Kidney glomerular epithelial cell (primary cell): ENCODE measurements around the gene UNC5C.

Experiments
- DNase-seq: peaks from one replicate; lab custom pipeline; 2025; lab: John Stamatoyannopoulos, UW

The UNC5C gene

DNA sequence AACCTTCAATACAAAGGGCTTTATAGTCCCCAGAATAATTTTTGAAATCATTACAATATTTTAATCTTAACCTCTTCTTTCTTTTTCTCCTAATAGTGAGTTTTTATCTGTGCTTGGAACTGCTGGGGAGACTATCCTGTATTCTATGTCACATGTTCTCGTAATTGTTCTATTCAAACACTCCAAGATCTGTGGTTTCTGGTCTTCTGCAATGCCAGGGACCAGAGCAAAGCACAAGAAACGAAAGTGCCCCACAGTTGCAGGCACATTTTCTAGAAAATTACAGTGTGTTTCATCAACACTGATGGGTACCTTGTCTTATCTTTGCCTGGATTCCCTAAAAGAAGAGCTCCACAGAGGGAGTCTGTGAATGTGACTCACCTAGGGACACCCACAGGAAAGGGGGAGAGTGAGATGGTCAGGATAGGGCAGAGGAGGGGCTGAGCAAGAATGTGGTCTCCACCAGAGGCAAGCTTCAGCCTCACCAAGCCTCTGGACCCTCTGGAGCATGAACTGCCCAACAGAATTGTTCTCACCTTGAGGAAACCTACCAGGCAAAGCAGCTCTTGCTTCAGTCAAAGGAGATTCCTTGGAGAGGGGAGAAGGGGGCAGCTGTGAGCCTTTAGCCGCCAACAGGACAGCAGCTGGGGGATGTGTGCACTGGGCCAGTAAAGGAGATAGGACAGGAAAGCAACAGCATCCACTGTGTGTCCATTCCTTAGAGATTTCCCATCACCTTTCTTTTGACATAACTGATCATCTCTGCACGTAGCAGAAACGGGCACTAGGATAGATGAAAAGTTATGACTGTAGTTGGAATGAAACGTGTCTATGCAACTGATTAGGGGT, 25.9 kb downstream of the UNC5C start:
- no peak for DNase-seq

DNA sequence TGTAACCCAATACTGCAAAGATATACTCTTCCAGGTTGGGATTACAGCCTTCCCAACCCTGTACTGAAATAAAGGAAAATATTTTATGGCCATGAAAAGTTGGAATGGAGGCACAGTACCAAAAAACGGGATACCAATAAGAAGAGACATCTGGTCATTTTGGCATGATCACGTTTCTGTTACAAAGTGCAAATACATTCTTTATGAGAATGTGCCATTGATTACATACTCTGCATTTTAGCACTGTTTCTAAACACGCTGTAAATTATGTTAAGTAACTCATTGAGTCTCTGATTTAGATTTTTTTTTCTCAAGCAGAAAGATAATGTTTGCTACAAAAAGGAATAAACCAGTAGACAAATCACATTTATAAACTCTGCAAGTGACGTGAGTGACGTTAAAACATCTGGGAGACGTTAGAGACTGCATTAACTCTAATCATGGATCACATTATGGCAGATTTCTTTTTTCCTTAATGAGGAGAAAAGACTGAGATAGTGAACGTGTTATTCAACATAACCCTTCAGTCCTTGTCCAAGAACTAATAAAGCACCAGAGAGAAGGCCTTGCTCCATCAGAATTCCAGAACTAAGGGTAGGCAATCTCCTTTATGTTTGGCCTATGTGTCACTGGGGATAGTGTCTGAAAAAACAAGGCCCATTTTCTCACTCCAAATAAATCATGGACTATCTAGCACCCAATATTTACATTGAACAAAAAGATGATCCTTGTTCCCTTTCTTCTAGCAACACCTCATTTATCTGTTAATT, 31.0 kb downstream of the UNC5C start:
- no peak for DNase-seq

DNA sequence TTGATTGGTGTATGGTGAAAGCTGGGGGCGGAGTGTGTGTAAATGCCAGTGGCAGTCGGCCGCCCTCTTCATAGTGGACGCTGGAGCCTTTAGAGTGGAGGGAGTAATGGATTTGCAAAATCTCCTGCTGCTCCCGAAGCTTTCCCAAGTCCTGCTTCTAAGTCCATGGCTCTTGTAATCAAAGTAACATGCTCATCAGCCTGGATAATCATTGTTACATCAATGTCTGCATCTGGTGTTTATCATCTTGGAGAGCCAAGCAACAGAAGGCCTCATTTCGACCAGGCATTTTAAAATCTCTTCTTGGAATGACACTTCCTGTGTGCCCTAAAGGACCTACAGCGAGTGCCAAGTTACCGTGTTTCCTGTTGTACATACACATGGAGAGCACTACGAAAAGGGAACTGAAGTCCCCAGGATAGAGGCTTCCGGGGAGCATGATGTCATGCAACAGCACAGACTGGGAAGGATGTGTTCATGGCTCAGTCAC, 32.2 kb downstream of the UNC5C start:
- no peak for DNase-seq

DNA sequence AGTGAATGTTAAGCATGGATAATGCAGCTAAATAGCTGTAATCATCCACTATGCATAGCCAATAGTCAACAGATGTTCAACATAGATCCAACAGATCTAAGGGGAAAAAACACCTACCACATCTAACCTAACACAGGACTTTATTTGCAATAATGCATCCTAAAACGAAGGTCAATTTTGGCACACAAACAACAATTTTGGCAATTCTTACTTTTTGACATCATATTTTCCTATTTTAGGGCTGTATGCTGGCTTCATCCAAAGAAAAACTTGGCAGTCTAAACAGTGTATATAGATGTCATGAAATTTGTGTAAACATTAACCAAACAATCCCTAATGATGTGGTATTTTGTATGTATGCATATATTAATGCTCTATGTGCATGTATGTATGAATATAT, 33.2 kb downstream of the UNC5C start:
- no peak for DNase-seq

DNA sequence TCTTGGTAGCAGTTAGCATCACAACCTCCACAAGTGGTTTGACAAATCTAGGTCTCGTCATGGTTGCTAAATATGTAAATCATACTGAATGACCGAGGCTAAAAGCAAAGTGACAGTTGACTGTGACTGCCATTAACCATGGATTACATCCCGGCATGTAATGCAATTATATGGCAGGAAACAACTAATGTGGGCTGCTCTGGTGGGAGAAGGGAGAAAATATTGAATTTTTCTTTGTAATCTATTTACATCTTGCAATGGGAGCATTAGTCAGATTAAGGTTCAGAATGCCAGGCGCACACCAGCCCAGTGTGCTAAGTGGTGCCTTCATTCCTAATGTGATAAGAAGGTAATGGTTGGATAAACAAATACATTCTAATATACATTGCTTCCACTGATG, 35.8 kb downstream of the UNC5C start:
- no peak for DNase-seq

DNA sequence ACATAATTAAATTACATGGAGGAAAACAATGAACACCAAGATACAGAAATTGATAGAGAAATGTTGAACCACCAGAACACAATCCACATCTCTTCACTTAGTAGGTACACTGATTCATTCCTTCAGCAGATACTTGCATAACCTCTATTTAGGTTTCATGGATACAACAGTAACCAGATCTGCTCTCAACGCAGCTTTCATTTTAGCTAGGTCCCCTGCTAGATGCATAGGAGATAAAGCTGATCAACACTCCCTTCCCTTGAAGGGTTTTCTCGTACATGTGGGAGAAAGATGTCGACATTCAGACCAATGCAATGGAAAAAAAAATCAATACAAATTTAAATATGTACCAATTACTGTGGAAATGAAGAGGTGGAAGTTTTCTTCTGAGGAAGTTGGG, 37.3 kb downstream of the UNC5C start:
- no peak for DNase-seq

DNA sequence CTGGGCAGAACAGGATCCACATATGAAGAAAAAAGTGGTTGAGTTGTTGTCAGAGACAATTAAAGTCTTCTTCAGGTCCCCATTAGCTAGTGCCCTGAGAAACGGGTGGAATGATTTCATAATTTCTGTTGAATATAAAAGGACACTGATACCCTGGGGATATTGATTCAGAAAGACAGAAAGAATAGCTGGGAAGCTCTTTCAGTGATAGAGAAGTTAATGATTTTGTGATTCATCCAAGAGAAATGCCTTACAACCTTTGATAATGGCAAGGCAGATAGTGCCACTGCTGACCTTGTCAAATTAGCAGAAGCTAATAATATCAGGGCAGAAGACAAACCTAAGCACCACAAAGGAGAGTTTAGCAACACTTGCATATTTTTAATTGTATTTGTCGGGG, 37.9 kb downstream of the UNC5C start:
- no peak for DNase-seq

DNA sequence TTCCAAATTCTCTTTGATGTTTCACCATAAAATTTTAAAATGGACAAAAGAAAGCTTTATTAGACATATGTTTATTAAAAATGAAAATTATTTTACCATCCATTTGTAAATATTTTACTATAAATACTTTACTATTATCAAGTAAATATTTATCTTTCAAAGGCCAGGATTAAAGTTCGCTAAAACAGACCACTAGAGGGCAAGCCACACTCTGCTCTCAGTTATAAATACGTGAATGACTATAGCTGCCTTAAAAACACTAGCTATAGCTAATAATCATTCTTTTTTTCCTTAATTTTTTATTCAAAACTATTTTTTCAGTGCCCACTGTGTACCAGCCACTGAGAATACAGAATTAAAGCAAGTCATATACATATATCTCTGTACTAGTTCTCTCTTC, 38.6 kb downstream of the UNC5C start:
- DNase-seq = peak; percentile 11

DNA sequence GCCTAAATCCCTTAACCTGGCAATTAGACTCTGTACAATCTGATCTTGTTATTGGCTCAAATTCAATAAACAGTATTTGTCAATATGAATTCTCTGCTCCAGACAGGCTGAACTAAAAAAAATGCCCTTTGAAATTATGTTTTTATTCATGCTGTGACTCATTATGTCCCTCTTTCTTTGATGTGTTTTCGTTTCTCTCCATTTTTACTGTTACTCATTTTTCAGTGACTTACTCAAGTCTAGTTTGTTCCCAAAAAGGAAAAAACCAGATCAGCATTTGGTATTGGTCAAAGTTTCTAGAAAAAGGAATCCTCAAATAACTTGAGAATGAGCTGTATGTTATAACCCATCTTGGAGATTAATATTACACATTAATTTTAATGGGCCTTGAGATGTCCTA, 40.4 kb downstream of the UNC5C start:
- peak; percentile 45 for DNase-seq

DNA sequence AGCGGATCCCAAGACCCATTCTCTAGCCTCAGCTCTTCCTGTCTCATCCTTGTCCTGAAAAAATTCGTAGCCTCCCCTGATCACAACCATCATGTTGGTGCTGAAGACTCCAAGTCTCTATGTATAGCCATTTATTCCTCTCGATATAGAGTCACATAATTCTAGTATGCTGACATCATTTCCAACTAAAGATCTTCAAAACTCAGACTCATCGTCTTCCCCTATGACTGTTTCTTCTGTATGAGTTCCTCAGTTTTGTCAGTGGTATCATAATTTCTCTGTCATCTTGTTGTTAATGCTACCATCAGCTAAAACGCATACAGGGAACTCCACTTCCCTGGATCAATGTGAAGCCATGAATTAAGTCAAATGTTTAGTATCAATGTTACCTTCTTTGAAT, 41.2 kb downstream of the UNC5C start:
- no peak for DNase-seq

DNA sequence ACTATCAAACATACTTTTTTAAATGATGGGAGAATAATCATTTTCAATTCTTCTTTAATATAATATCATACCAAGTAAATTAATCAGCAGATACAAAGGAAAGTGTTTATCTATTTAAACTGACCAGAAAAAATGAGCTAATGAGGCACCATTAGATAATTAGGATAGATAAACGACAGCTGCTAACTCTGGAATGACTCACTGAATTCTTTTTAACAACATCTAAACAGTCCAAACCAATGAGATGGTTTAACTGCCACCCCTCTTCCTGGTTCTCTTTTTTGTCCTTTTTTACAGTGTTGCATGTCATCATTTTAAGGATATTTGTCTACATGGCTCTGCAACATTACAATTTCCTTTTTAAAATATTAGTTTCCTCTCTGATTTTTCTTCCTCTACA, 41.6 kb downstream of the UNC5C start:
- no peak for DNase-seq

DNA sequence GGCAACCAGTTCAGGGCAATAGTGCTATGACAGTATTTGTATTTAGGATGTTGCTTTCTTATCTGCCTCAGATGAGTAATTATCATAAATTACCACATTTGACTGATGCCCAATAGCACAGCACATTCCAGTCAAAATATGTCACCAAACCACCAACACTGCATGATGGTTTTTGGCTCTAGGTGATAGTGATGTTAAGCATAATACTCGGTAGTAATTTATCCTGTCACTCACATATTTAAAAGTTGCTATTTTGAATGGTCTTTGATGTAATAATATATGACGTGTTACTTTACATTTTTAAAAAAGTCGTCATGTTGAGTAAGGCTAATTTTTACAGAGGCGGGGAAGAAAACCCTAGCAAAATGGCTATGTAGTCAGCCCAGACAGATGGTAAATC, 42.5 kb downstream of the UNC5C start:
- peak; percentile 88 for DNase-seq

DNA sequence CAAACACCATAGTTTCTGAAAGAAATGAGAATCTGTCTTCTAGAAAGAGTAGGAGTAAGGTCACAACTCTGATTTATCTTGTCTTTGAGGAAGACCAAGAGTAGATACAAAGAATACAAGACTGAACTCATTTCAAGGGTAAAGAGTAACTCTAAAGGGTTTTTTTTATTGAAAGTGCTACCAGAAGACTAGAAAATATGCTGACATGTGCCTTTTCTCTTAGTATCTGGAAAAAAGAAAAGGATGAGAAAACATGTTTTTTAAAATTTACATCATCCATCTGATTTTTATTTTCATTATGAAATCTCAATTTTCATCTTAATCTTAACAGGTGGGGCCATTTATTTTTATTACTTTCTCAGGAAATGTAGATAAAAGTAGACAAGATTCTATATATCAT, 43.0 kb downstream of the UNC5C start:
- DNase-seq = peak; percentile 25

DNA sequence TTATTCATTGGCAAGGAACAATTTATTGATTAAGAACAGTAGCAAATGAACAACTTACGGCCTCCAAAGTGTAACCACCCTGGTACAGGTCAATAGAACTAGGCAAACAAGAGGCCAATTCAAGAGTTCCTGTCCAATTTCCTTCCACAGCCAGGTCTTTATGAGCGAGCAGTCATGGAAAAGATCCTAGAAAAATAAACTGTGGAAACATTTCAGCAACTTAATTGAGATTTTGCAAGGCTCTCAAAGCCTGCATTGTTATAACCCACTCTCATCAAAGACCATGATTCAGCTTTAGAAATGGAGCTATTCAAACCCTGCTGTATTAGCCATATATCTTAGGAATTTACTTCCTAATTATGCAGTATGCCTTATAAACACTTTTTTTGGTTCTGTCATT, 43.6 kb downstream of the UNC5C start:
- DNase-seq = peak; percentile 68

DNA sequence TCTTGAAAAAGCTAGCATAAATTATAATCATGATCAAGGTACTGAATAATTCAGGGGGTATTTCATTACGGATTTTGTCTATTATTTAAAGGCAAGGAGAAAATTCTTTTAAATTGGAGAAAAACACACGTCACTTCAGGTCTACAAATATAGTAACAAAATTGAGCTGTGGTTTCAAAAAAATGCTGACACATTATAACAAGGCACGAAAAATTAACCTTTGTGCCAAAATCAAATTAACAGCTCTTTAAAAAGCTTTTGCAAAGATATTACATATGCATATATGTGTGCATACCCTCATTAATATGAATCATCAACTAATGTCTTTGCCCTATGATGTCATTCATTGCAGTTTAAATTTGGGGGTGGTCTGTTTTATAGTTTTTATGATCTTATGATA, 44.3 kb downstream of the UNC5C start:
- no peak for DNase-seq

DNA sequence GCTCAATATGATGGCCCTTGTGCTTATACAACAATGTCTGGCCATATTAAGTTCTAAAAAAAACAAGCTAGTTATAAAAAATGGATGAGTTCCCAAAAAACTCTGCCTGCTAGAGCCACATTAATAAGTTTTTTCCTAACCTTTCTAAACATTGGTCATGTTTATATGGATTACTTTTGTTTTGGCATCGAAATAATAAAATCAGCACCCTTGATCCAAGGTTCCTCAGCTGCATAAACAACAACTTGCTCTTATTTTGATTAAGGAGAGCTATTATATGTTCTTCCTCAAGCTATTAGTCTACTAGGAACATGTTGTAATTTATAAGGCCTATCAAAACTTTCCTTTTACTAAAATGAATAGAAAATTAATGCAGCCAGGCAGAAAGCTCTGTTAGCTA, 48.4 kb downstream of the UNC5C start:
- DNase-seq = no peak

DNA sequence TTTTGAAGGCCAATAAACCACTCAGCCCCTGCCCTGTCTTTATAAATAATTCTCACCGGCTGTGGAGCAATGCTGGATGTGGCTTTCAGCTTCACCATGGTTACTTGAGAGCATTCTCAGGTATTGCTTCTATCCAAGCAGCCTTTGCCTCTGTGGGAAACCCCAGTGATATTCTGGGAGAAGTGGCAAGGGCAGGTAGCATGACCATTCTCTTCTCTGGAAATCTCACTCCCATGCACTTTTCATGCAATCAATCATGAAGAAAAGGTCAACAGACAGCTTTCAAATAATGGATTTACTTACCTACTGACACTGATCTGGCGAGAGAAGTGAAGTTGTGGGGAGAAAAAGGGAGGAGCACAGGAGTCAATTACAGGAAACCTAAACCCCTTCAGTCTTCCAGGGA, 49.5 kb downstream of the UNC5C start:
- no peak for DNase-seq

DNA sequence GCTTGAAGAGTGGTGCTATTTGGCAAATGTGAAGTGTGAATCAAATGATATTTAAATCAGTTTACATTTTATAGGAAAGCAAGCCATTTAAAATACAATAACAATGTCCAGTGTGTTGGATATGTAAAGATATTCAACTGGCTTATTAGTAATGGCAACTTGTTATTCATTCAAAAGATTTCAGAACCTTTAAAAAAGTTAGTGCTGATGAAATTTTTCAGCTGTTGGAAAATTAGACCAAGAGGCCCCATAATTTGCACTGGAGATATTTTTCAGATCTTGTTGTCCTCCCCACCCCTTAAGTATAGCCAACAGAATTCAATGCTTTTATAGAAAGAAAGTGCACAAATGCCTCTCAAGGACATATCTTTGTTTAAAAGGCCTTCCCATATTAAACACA, 54.6 kb downstream of the UNC5C start:
- no peak for DNase-seq

DNA sequence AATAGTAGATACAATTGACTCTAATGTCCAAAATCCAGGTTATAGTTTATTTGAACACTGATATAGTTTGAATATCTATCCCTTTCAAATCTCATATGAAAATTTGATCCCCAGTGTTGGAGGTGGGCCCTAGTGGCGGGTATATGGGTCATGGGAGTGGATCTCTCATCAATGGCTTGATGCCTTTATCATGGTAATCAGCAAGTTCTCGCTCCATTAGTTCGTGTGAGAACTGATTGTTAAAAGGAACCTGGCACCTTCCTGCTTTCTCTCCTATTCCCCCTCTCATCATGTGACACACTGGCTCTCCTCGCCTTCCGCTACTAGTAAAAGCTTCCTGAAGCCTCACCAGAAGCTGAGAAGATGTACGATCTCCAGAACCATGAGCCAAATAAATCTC, 70.1 kb downstream of the UNC5C start:
- no peak for DNase-seq

DNA sequence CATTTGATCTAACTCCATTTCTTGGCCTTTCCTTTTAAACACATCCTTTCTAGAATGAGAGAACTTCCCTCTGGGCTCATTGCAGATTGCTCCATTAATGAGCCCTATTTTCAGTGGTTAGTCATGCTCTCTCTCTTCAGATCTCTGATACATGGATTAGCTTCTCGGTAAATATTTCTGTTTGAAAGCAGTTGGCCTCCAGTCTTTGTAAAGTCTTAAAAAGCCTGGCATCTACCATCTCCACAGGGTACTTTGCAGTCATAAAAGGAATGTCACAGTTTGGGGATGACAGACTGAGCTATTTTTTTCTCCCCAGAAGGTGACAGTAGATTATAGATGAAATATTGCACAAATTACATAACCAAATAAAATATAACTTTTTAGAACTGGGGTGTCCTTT, 72.7 kb downstream of the UNC5C start:
- no peak for DNase-seq

DNA sequence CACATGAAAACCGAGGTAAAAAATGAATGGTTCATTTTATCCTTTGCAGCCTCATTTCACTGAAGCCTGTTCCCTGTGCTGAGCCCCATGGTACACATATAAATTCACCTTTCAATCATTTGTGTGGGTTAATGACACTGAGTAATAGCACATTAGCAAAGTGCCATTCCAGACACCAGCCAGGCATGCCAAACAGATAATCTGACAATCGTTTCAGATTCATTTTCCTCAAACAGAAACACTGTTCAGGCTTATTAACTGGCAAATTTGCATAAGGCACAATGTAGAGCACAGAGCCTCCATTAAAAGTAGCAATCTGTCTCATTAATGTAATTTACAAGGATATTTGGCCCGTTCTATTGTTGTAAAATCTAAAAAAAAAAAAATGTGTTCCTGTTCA, 76.2 kb downstream of the UNC5C start:
- DNase-seq = no peak

DNA sequence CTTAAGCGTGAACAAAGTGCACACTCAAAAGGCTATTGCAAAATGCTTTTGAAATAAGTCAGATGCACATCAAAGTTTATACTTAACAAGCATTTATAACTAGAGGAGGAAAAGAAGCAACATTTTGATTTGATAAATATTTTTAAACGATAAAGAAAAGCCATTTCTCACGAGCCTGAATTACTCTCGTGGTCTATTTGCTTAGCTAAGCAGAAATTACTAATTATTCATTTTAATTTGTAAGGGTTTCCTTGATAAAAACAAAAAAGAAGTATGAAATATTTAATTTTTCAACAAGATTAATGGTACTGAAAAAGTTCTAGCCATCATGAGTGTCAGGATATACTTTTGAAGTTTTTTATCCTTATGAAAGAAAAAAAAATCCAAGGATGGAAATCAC, 78.2 kb downstream of the UNC5C start:
- DNase-seq = no peak

DNA sequence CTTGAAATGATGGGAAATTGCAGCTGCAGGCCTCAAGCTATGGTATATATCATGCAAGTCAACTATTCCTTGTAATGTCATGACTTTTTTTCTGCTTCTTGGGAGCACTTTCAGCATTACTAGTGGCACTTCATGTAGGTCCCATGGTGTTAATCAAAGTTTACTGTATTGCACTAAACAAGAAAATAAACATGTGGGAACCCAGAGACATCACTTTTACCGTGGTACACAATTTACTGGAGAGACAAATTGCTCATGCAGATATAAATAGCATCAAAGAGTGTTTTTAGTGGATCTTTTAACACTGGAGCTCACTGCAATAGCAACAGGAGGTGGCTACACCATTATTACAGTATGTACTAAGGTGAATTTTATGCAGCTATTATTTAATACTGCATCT, 79.2 kb downstream of the UNC5C start:
- DNase-seq = no peak
